Liver (tissue), 3 donors: ENCODE data around the gene PDE4D.

ENCODE experiments used
- EGR1 ChIP-seq, 2 donors: IDR thresholded peaks; 2 replicates each; pipeline ENCODE4 v1.6.1; 2016 to 2018; ENCODE audit warnings: antibody characterized with exemption in 2 of 2, low read depth in 2 of 2
- GABPA ChIP-seq, 2 donors: IDR thresholded peaks in 1 of 2; conservative IDR thresholded peaks in 1 of 2; 2 replicates each; pipeline ENCODE4 v1.6.1; 2016; ENCODE audit warnings: antibody characterized with exemption in 2 of 2, mild to moderate bottlenecking in 1 of 2, moderate library complexity in 1 of 2
- JUND ChIP-seq, 2 donors: IDR thresholded peaks; 2 replicates each; pipeline ENCODE4 v1.6.1; 2016; ENCODE audit warnings: antibody characterized with exemption in 2 of 2
- MAX ChIP-seq: IDR thresholded peaks from 2 replicates; pipeline ENCODE4 v1.6.1; 2016; ENCODE audit warnings: antibody characterized with exemption
- RAD21 ChIP-seq, 2 donors: IDR thresholded peaks; 2 replicates each; pipeline ENCODE4 v1.6.1; 2016; ENCODE audit warnings: antibody characterized with exemption in 2 of 2, mild to moderate bottlenecking in 2 of 2
- SP1 ChIP-seq: IDR thresholded peaks from 2 replicates; pipeline ENCODE4 v1.6.1; 2018; ENCODE audit warnings: antibody characterized with exemption, mild to moderate bottlenecking
- TF ChIP-seq, protein P1 (sequence below): fragments of 150-350 bp; IDR thresholded peaks from 2 replicates; pipeline ENCODE4 v1.5.1; 2017; ENCODE audit warnings: improper control_type of control experiment, low read depth, low read length; ENCODE audit not compliant: missing input control
- TF ChIP-seq, protein P2 (sequence below): IDR thresholded peaks from 2 replicates; pipeline ENCODE4 v1.6.1; 2016; ENCODE audit warnings: antibody characterized with exemption, mild to moderate bottlenecking
- donor health status: healthy.
- donor health status: healthy.

DNA sequence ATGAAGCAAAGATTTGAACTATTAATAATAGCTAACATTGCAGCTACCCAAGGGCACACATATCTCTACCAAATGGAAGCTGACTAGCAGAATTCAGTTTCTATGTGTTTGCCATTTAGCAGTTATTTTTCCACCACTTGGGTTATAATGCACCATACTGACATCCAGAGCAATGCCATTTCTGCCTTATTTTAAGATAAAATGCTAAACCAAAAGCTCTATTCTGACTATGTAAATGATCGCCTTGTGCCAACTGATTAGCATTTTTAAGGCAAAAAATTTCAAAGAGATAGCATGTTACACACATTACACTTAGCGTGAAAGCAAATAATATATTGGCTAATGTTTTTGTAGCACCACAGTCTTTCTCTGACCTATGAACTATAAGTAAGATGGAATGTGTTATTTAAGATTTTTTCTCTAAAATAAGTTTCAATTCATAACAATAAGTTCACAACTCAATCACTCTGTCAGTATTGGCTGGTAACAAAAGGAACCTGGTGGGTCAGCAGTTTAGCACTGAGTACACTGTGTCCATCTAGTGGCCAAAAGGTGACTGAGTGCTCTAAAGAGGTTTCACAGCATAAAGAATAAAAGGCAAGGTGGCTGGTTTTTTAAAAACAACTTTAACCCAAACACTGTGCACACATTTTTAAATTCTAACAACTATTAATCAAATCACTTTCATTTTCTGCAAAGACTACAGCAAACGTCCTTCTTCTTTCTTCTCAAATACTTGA is 443.5 kb downstream of the PDE4D start:
- TF ChIP-seq, protein P1, sequence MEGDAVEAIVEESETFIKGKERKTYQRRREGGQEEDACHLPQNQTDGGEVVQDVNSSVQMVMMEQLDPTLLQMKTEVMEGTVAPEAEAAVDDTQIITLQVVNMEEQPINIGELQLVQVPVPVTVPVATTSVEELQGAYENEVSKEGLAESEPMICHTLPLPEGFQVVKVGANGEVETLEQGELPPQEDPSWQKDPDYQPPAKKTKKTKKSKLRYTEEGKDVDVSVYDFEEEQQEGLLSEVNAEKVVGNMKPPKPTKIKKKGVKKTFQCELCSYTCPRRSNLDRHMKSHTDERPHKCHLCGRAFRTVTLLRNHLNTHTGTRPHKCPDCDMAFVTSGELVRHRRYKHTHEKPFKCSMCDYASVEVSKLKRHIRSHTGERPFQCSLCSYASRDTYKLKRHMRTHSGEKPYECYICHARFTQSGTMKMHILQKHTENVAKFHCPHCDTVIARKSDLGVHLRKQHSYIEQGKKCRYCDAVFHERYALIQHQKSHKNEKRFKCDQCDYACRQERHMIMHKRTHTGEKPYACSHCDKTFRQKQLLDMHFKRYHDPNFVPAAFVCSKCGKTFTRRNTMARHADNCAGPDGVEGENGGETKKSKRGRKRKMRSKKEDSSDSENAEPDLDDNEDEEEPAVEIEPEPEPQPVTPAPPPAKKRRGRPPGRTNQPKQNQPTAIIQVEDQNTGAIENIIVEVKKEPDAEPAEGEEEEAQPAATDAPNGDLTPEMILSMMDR = peak; percentile 26
- TF ChIP-seq MAX (no peak), GABPA (IDR thresholded peaks at IDR 0.05 in 1 of 2, conservative IDR thresholded peaks at IDR 0.05 in 1 of 2) (no peak), EGR1 (IDR thresholded peaks at IDR 0.05; ENCODE audit: low read depth in 2 of 2) (no peak), SP1 (no peak), JUND (IDR thresholded peaks at IDR 0.05) (no peak), RAD21 (IDR thresholded peaks at IDR 0.05) (peak; percentile 16 to 73)
- TF ChIP-seq, protein P2, sequence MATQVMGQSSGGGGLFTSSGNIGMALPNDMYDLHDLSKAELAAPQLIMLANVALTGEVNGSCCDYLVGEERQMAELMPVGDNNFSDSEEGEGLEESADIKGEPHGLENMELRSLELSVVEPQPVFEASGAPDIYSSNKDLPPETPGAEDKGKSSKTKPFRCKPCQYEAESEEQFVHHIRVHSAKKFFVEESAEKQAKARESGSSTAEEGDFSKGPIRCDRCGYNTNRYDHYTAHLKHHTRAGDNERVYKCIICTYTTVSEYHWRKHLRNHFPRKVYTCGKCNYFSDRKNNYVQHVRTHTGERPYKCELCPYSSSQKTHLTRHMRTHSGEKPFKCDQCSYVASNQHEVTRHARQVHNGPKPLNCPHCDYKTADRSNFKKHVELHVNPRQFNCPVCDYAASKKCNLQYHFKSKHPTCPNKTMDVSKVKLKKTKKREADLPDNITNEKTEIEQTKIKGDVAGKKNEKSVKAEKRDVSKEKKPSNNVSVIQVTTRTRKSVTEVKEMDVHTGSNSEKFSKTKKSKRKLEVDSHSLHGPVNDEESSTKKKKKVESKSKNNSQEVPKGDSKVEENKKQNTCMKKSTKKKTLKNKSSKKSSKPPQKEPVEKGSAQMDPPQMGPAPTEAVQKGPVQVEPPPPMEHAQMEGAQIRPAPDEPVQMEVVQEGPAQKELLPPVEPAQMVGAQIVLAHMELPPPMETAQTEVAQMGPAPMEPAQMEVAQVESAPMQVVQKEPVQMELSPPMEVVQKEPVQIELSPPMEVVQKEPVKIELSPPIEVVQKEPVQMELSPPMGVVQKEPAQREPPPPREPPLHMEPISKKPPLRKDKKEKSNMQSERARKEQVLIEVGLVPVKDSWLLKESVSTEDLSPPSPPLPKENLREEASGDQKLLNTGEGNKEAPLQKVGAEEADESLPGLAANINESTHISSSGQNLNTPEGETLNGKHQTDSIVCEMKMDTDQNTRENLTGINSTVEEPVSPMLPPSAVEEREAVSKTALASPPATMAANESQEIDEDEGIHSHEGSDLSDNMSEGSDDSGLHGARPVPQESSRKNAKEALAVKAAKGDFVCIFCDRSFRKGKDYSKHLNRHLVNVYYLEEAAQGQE = no peak
